Adrenal gland (tissue), 5 donors: ENCODE results near the gene FYCO1.

Experiments
- POLR2A ChIP-seq, 2 donors: fragments of 450-650 bp; IDR thresholded peaks; one replicate each; pipeline ENCODE4 v1.6.1; 2017; ENCODE audit warnings: antibody characterized with exemption in 2 of 2, mild to moderate bottlenecking in 2 of 2, moderate library complexity in 1 of 2
- TF ChIP-seq, protein P1 (sequence below), 6 experiments: fragments of 450-650 bp in 4 of 6; fragments of 200-600 bp in 2 of 6; sonication (generic) in 1 of 6; IDR thresholded peaks; 1 replicate in 5 of 6; 2 replicates in 1 of 6; pipeline versions ENCODE4 v1.5.1 to v1.8.0; 2016 to 2021; ENCODE audit warnings: antibody characterized with exemption in 6 of 6, mild to moderate bottlenecking in 2 of 6, moderate library complexity in 1 of 6
- donor health status: DM: no; HTN: no; CAD: no.

DNA sequence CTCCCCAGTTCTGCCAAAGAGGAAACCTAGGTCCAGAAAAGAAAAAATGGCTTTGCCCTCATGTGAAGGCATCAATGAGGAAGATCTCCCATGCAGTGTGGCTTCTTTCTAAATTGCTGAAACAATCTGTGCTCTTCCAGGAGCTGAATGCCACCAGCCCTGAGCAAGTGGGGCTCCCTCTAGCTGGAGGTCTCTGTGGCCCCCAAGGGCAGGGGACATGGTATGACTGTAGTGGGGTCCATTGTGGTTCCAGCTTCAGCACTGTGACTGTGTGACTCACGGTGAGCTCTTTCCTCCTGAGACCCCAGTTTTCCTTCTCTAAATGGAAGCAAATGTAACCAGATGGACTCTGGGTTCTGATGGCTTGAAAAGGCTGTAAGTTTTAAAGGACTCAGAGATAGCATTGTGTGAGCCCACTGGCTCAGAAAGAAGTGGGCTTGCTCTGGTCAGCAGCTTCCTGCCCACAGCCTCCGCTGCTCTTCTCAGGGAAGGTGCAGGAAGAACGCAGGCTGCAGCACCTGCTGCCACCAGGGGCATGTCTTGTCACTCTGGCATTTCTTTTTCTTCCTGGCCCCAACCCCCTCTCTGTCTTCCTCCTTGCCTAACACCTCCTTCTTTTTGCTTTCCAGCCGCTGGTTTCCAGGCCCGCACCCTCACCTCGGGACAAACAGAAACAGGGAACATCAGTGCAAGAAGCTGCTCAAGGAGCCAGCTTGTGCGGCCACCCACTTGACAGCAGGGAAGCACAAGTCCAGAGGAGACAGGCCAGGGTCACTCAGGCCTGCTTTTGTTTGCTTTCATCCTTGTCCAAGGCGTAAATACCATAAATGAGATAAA is 58.2 kb downstream of the FYCO1 start:
- TF ChIP-seq POLR2A (IDR thresholded peaks at IDR 0.05) = no peak
- TF ChIP-seq, protein P1, sequence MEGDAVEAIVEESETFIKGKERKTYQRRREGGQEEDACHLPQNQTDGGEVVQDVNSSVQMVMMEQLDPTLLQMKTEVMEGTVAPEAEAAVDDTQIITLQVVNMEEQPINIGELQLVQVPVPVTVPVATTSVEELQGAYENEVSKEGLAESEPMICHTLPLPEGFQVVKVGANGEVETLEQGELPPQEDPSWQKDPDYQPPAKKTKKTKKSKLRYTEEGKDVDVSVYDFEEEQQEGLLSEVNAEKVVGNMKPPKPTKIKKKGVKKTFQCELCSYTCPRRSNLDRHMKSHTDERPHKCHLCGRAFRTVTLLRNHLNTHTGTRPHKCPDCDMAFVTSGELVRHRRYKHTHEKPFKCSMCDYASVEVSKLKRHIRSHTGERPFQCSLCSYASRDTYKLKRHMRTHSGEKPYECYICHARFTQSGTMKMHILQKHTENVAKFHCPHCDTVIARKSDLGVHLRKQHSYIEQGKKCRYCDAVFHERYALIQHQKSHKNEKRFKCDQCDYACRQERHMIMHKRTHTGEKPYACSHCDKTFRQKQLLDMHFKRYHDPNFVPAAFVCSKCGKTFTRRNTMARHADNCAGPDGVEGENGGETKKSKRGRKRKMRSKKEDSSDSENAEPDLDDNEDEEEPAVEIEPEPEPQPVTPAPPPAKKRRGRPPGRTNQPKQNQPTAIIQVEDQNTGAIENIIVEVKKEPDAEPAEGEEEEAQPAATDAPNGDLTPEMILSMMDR (IDR thresholded peaks at IDR 0.05) = no peak
